Gastroesophageal sphincter (tissue), 3 donors: ENCODE results near the gene CMSS1.

Experiments
- EP300 ChIP-seq: sonication (generic); formaldehyde crosslinking; IDR thresholded peaks from one replicate; pipeline ENCODE4 v1.6.1; 2017; ENCODE audit warnings: antibody characterized with exemption, mild to moderate bottlenecking
- POLR2A ChIP-seq, 2 donors: fragments of 450-650 bp; IDR thresholded peaks; one replicate each; pipeline ENCODE4 v1.6.1; 2017; ENCODE audit warnings: antibody characterized with exemption in 2 of 2, mild to moderate bottlenecking in 2 of 2, moderate library complexity in 1 of 2
- POLR2AphosphoS5 ChIP-seq: sonication (generic); formaldehyde crosslinking; IDR thresholded peaks from one replicate; pipeline ENCODE4 v1.6.1; 2017; ENCODE audit warnings: antibody characterized with exemption
- TF ChIP-seq, protein P1 (sequence below), 4 experiments: fragments of 200-600 bp in 2 of 4; fragments of 450-650 bp in 2 of 4; sonication (generic) in 1 of 4; IDR thresholded peaks; one replicate each; pipeline ENCODE4 v1.5.1; 2017 to 2019; ENCODE audit warnings: antibody characterized with exemption in 4 of 4, mild to moderate bottlenecking in 2 of 4, moderate library complexity in 2 of 4

DNA sequence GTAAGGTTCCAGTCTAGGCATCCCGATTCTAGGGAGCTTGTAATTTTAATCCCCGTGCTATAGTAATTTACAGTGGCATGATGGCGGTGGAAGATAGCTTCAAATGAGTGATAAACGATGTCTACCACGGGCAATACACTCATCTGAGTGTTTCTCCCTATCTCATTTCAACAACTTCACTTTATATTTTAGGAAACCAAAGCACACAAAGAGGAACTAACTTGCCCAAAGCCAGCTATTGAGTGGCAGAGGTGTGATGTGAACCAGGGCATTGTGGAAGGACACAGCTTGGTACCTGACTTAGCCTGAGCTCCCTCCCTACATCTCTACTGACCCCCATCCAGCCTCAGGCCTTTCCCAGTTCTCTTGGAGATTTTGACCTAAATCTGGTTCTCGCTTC is 313.6 kb downstream of the CMSS1 start:
- TF ChIP-seq POLR2A (IDR thresholded peaks at IDR 0.05) (no peak), POLR2AphosphoS5 (no peak), EP300 (no peak)
- TF ChIP-seq, protein P1, sequence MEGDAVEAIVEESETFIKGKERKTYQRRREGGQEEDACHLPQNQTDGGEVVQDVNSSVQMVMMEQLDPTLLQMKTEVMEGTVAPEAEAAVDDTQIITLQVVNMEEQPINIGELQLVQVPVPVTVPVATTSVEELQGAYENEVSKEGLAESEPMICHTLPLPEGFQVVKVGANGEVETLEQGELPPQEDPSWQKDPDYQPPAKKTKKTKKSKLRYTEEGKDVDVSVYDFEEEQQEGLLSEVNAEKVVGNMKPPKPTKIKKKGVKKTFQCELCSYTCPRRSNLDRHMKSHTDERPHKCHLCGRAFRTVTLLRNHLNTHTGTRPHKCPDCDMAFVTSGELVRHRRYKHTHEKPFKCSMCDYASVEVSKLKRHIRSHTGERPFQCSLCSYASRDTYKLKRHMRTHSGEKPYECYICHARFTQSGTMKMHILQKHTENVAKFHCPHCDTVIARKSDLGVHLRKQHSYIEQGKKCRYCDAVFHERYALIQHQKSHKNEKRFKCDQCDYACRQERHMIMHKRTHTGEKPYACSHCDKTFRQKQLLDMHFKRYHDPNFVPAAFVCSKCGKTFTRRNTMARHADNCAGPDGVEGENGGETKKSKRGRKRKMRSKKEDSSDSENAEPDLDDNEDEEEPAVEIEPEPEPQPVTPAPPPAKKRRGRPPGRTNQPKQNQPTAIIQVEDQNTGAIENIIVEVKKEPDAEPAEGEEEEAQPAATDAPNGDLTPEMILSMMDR (IDR thresholded peaks at IDR 0.05), result no peak
